K562 (cell line): ENCODE results near the gene CEP41. TPM values are rescaled to one million over a fixed set of nuclear protein-coding genes. Genes with fewer than 3 reads are reported as not detected.

Experiments used
- MYC ChIP-seq, 2 experiments: fragments of 250-450 bp in 1 of 2; sonication (Bioruptor Pico) in 1 of 2; IDR thresholded peaks; 2 replicates each; pipeline versions ENCODE4 v1.5.1 to v1.6.1; 2012 to 2021; ENCODE audit warnings: low read depth in 2 of 2, borderline replicate concordance in 1 of 2, improper control_type of control experiment in 1 of 2, low read length in 1 of 2, mild to moderate bottlenecking in 1 of 2, moderate library complexity in 1 of 2
- SMC3 ChIP-seq: conservative IDR thresholded peaks from 2 replicates; pipeline ENCODE4 v1.6.1; 2011; ENCODE audit warnings: low read depth, low read length, improper control_type of control experiment; ENCODE audit not compliant: insufficient read depth
- ZFP36 ChIP-seq: fragments of 150-350 bp; IDR thresholded peaks from 2 replicates; pipeline ENCODE4 v1.6.1; 2018; ENCODE audit warnings: low read length, low read depth; ENCODE audit not compliant: partially characterized antibody
- ZNF584 ChIP-seq: fragments of 200-800 bp; sonication (Bioruptor generic); IDR thresholded peaks from 2 replicates; pipeline ENCODE4 v1.6.1; 2016; ENCODE audit warnings: low read depth, mild to moderate bottlenecking, missing genetic modification characterization, missing compliant biosample characterization
- polyA plus RNA-seq, 8 experiments: library from polyadenylated mRNA; depleted of rRNA in 4 of 8; stranded (reverse) in 5 of 8; unstranded in 3 of 8; fragments of >200 nt; fragmentation: Nextera tagmentation in 2 of 8; fragmentation: Illumina TruSeq in 1 of 8; extraction: Ambion mirVana in 2 of 8; extraction: Trizol in 1 of 8; gene quantifications; 2 replicates each; pipeline versions ENCODE4 v1.2.1 to v1.2.3, GENCODE V29; 2011 to 2014; ENCODE audit warnings: inconsistent platforms in 1 of 8, missing spikeins in 1 of 8
- total RNA-seq, 7 experiments: library from RNA; depleted of rRNA in 6 of 7; stranded (reverse); fragments of >200 nt in 6 of 7; fragmentation: Illumina TruSeq in 2 of 7; extraction: Trizol in 2 of 7; gene quantifications; 2 replicates each; pipeline versions ENCODE4 v1.2.1 to v1.2.3, GENCODE V29; 2011 to 2021; ENCODE audit warnings: low replicate concordance in 1 of 7
- TF ChIP-seq, protein P1 (sequence below): sonication (generic); formaldehyde crosslinking; IDR thresholded peaks from 2 replicates; pipeline ENCODE4 v1.8.0; 2022; ENCODE audit warnings: missing genetic modification reagents, mild to moderate bottlenecking, moderate library complexity, borderline replicate concordance
- TF ChIP-seq, protein P2 (sequence below): sonication (generic); formaldehyde crosslinking; IDR thresholded peaks from 2 replicates; pipeline ENCODE4 v1.8.0; 2022; ENCODE audit warnings: mild to moderate bottlenecking, low read depth, missing genetic modification reagents
- TF ChIP-seq, protein P3 (sequence below), 2 experiments: fragments of 450-650 bp; conservative IDR thresholded peaks; 2 replicates each; pipeline ENCODE4 v1.6.1; 2017; ENCODE audit warnings: mild to moderate bottlenecking in 2 of 2, moderate library complexity in 2 of 2
- TF ChIP-seq, protein P4 (sequence below), 2 experiments: fragments of 450-650 bp in 1 of 2; sonication (generic) in 1 of 2; formaldehyde crosslinking in 1 of 2; IDR thresholded peaks; 2 replicates each; pipeline versions ENCODE4 v1.7.1 to v1.9.0; 2016 to 2022; ENCODE audit warnings: inconsistent platforms in 1 of 2, mild to moderate bottlenecking in 1 of 2, missing genetic modification reagents in 1 of 2
- TF ChIP-seq, protein P5 (sequence below): sonication (generic); formaldehyde crosslinking; IDR thresholded peaks from 2 replicates; pipeline ENCODE4 v1.8.0; 2022; ENCODE audit warnings: mild to moderate bottlenecking, missing genetic modification reagents

Gene CEP41
- total and polyA plus RNA-seq, 9 of the 15 experiments (the other 6 are each of a cell fraction or from before 2014, with no cell fraction given) = 1.5 to 15.5 (median 6.4) TPM

DNA sequence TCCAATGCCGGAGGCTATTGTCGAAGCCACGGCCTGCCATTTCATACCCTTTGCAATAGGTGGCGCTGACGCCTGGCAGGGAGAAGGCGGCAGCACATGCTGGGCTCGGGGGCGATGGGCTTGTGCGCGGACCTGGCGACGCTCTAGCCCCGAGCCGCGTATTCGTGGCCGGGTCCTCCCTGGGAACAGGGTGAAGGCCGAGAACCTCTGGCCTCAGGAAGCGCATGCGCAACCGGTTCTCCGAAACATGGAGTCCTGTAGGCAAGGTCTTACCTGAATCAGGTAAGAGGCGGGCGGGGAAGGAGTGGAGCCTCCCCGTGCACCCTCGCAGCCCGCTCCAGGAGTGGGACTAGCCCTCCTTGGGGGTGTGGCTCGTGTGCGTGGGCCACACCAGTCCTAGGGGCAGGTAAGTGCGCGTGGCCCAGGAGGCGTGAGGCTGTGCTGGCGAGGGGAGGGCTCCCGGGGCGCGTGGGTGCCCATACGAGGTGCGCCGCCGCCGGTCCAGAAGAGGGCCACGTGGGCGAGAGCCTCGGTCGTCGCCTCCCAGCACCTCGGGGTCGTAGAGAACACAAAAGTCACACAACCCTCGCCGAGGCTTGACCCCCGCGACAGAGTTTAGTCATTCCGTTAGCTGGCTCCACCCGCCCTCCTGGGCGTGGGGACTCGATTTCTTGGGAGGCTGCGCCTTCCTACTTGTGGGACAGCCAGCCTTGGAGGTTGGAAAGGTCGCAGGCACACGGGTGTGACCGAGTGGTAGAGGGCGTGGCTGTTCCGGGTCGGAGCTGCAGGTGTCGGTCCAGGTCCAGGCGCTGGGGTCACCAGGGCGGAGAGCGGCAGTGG is 45.5 kb upstream of the CEP41 start (continued):
- TF ChIP-seq MYC (IDR thresholded peaks at IDR 0.05; ENCODE audit: low read depth, low read length) (peak; percentile 53), MYC (CRISPR knock-in tag; IDR thresholded peaks at IDR 0.05; ENCODE audit: borderline replicate concordance, low read depth) (no peak), SMC3 (peak; percentile 53; the same call in 1 of the 2 replicates), ZNF584 (CRISPR knock-in tag) (no peak), ZFP36 (no peak)
- TF ChIP-seq, protein P1, sequence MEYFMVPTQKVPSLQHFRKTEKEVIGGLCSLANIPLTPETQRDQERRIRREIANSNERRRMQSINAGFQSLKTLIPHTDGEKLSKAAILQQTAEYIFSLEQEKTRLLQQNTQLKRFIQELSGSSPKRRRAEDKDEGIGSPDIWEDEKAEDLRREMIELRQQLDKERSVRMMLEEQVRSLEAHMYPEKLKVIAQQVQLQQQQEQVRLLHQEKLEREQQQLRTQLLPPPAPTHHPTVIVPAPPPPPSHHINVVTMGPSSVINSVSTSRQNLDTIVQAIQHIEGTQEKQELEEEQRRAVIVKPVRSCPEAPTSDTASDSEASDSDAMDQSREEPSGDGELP (CRISPR knock-in tag) = peak; percentile 9; the same call in 1 of the 2 replicates
- TF ChIP-seq, protein P2, sequence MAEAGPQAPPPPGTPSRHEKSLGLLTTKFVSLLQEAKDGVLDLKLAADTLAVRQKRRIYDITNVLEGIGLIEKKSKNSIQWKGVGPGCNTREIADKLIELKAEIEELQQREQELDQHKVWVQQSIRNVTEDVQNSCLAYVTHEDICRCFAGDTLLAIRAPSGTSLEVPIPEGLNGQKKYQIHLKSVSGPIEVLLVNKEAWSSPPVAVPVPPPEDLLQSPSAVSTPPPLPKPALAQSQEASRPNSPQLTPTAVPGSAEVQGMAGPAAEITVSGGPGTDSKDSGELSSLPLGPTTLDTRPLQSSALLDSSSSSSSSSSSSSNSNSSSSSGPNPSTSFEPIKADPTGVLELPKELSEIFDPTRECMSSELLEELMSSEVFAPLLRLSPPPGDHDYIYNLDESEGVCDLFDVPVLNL (CRISPR knock-in tag) = peak; percentile 48; the same call in 1 of the 2 replicates
- TF ChIP-seq, protein P3, sequence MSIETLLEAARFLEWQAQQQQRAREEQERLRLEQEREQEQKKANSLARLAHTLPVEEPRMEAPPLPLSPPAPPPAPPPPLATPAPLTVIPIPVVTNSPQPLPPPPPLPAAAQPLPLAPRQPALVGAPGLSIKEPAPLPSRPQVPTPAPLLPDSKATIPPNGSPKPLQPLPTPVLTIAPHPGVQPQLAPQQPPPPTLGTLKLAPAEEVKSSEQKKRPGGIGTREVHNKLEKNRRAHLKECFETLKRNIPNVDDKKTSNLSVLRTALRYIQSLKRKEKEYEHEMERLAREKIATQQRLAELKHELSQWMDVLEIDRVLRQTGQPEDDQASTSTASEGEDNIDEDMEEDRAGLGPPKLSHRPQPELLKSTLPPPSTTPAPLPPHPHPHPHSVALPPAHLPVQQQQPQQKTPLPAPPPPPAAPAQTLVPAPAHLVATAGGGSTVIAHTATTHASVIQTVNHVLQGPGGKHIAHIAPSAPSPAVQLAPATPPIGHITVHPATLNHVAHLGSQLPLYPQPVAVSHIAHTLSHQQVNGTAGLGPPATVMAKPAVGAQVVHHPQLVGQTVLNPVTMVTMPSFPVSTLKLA (conservative IDR thresholded peaks at IDR 0.05) = 0 out of 4 replicates have a peak, but pooled peaks of 1 of the 2 experiments have one; percentile 27
- TF ChIP-seq, protein P4, sequence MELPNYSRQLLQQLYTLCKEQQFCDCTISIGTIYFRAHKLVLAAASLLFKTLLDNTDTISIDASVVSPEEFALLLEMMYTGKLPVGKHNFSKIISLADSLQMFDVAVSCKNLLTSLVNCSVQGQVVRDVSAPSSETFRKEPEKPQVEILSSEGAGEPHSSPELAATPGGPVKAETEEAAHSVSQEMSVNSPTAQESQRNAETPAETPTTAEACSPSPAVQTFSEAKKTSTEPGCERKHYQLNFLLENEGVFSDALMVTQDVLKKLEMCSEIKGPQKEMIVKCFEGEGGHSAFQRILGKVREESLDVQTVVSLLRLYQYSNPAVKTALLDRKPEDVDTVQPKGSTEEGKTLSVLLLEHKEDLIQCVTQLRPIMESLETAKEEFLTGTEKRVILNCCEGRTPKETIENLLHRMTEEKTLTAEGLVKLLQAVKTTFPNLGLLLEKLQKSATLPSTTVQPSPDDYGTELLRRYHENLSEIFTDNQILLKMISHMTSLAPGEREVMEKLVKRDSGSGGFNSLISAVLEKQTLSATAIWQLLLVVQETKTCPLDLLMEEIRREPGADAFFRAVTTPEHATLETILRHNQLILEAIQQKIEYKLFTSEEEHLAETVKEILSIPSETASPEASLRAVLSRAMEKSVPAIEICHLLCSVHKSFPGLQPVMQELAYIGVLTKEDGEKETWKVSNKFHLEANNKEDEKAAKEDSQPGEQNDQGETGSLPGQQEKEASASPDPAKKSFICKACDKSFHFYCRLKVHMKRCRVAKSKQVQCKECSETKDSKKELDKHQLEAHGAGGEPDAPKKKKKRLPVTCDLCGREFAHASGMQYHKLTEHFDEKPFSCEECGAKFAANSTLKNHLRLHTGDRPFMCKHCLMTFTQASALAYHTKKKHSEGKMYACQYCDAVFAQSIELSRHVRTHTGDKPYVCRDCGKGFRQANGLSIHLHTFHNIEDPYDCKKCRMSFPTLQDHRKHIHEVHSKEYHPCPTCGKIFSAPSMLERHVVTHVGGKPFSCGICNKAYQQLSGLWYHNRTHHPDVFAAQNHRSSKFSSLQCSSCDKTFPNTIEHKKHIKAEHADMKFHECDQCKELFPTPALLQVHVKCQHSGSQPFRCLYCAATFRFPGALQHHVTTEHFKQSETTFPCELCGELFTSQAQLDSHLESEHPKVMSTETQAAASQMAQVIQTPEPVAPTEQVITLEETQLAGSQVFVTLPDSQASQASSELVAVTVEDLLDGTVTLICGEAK (IDR thresholded peaks at IDR 0.05) = no peak
- TF ChIP-seq, protein P4 (CRISPR knock-in tag; IDR thresholded peaks at IDR 0.05) = no peak
- TF ChIP-seq, protein P5, sequence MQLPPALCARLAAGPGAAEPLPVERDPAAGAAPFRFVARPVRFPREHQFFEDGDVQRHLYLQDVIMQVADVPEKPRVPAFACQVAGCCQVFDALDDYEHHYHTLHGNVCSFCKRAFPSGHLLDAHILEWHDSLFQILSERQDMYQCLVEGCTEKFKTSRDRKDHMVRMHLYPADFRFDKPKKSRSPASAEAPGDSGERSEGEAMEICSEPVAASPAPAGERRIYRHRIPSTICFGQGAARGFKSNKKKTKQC (CRISPR knock-in tag) = peak; percentile 62; the same call in 1 of the 2 replicates
